GM12874 (cell line): ENCODE measurements around the gene MFAP5.

Experiments used
- TF ChIP-seq, protein P1 (sequence below): IDR thresholded peaks from 2 replicates; pipeline ENCODE4 v1.5.1; 2011; ENCODE audit warnings: low read depth, mild to moderate bottlenecking, control low read depth, low read length, moderate library complexity; ENCODE audit not compliant: insufficient read depth

Gene MFAP5

DNA sequence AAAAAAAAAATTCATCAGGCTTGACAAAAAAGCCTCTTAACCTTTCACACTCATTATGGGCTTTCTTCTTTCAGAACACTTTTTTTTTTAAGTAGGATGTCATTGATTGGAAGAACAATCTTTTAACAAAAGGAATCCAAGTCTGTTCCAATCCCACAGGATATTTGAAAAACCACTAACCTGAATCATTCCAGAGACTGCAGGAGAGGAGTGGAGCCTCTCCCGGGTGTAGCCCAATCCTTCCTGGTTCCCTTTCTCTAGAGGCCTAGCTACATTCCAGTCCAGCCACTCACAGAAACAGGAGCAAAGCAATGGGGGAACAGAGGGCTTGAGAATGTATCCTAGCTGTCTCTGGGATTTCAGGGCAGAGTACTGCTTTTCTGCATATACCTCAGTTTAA, 4.3 kb downstream of the MFAP5 start:
- TF ChIP-seq, protein P1, sequence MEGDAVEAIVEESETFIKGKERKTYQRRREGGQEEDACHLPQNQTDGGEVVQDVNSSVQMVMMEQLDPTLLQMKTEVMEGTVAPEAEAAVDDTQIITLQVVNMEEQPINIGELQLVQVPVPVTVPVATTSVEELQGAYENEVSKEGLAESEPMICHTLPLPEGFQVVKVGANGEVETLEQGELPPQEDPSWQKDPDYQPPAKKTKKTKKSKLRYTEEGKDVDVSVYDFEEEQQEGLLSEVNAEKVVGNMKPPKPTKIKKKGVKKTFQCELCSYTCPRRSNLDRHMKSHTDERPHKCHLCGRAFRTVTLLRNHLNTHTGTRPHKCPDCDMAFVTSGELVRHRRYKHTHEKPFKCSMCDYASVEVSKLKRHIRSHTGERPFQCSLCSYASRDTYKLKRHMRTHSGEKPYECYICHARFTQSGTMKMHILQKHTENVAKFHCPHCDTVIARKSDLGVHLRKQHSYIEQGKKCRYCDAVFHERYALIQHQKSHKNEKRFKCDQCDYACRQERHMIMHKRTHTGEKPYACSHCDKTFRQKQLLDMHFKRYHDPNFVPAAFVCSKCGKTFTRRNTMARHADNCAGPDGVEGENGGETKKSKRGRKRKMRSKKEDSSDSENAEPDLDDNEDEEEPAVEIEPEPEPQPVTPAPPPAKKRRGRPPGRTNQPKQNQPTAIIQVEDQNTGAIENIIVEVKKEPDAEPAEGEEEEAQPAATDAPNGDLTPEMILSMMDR = no peak

GRCh38 chr12:8655421-8655820, 7.2 kb downstream of the MFAP5 start:
- TF ChIP-seq, protein P1 = no peak

GRCh38 chr12:8648576-8649205, 13.9 kb downstream of the MFAP5 start:
- TF ChIP-seq, protein P1 = no peak

DNA sequence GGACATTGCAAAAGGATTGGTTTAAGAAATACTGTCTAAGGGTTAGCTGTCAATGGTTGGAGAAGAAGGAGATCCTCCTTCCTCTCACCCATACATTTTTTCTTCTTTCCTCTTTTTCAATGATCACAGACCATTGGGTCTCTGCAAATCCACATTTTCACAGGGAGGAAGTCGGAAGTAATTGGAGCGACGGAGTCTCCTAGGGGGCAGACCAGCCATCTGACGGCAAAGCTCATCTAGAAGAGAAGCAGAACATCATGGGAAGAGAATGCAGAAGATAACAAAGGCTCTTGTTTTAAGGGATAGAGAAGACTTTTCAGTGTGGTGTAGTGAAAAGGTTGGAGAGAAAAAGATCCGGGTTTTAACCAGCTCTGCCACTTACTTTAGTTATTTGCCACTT, 14.7 kb downstream of the MFAP5 start:
- TF ChIP-seq, protein P1 = no peak

- TF ChIP-seq, protein P1 = no peak
Measured at GRCh38 chr12:8644345-8645248, 18.0 kb downstream of the MFAP5 start.

GRCh38 chr12:8642775-8643174, 19.9 kb downstream of the MFAP5 start:
- TF ChIP-seq, protein P1 = no peak

- TF ChIP-seq, protein P1 = no peak
Measured at GRCh38 chr12:8639936-8640335, 22.7 kb downstream of the MFAP5 start.
